ACC112 (cell line): ENCODE measurements around the gene GPR50.

ENCODE experiments used
- H2AFZ ChIP-seq: fragments of 200-600 bp; sonication (generic); one replicate; pipeline ENCODE4 v1.6.0; 2017; ENCODE audit warnings: antibody characterized with exemption, low read length; ENCODE audit not compliant: unreplicated experiment
- H3K27ac ChIP-seq: fragments of 200-600 bp; sonication (generic); 2 replicates; pipeline ENCODE4 v1.5.1; 2014; ENCODE audit warnings: low read depth, mild to moderate bottlenecking, antibody characterized with exemption, low read length, moderate library complexity
- H3K27me3 ChIP-seq: fragments of 200-600 bp; sonication (generic); 2 replicates; pipeline ENCODE4 v1.6.1; 2014; ENCODE audit warnings: mild to moderate bottlenecking, antibody characterized with exemption, low read length, moderate library complexity, mixed read lengths; ENCODE audit not compliant: insufficient read depth
- H3K36me3 ChIP-seq: fragments of 200-600 bp; sonication (generic); 2 replicates; pipeline ENCODE4 v1.6.1; 2016; ENCODE audit warnings: mild to moderate bottlenecking, antibody characterized with exemption, low read length, moderate library complexity, mixed read lengths; ENCODE audit not compliant: insufficient read depth
- H3K4me1 ChIP-seq: fragments of 200-600 bp; sonication (generic); one replicate; pipeline ENCODE4 v1.6.1; 2016; ENCODE audit warnings: low read length, mixed read lengths; ENCODE audit not compliant: insufficient read depth, unreplicated experiment, control insufficient read depth
- H3K4me3 ChIP-seq: fragments of 200-600 bp; sonication (generic); 2 replicates; pipeline ENCODE4 v1.5.1; 2014; ENCODE audit warnings: mild to moderate bottlenecking, low read depth, low read length
- H3K79me2 ChIP-seq: fragments of 200-600 bp; sonication (generic); one replicate; pipeline ENCODE4 v1.6.0; 2016; ENCODE audit warnings: low read length; ENCODE audit not compliant: control insufficient read depth, unreplicated experiment, insufficient read depth

Gene GPR50

DNA sequence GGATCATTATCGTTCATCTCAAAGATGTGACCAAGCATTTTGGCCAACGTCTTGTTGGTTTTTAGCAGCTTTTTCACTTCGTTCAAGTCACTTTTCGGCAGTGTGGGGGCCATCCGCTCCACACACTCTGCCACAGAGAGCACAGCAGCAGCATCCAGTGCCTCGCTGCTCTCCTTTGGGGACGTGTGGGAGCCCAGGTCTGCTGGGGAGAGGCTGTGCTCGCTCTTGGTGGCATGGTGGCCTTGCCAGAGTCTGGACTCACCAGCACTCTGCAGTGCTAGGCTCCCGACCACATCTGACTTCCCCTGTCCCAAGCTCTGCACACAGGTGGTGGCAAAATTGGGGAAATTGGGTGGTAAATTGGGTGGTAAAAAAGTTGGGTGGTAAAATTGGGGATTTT lies 50.6 kb downstream of the GPR50 start:
- peaks cover 3% of the 10 kb centered on the region; the same call in 1 of the 2 replicates for H3K27me3 ChIP-seq
- H3K79me2 ChIP-seq = no peaks in the 10 kb centered on the region
- no peak overlapping the region for H3K27ac ChIP-seq
- no peaks in the 10 kb centered on the region for H3K36me3 ChIP-seq
- no peaks in the 10 kb centered on the region for H3K4me1 ChIP-seq
- no peak overlapping the region for H3K4me3 ChIP-seq
- H2AFZ ChIP-seq = no peak overlapping the region

DNA sequence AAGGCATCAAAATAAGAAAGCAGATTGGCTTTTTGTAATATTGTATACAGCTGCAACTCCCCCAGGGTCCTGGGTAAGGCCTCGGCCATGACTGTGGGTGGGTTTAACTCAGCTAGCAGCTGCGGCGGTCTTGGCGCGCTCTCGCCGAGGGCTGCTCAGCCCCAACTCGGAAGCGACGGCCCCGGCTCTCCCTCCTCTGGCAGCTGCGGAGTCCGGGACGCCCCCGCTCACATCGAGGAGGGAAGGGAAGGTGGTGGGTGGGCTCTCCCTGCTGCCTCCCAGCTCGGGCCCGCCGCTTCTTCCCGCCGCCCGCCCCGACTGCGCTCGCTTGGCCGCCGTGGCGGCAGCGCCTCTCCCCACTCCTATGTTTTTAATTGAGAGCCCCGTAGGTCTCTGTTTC lies 51.2 kb downstream of the GPR50 start:
- Histone ChIP-seq H3K4me1 (no peaks in the 10 kb centered on the region), H3K79me2 (no peaks in the 10 kb centered on the region), H3K4me3 (no peak overlapping the region), H3K27ac (no peak overlapping the region), H3K36me3 (no peaks in the 10 kb centered on the region), H3K27me3 (peaks cover 3% of the 10 kb centered on the region; the same call in 1 of the 2 replicates), H2AFZ (no peak overlapping the region)

DNA sequence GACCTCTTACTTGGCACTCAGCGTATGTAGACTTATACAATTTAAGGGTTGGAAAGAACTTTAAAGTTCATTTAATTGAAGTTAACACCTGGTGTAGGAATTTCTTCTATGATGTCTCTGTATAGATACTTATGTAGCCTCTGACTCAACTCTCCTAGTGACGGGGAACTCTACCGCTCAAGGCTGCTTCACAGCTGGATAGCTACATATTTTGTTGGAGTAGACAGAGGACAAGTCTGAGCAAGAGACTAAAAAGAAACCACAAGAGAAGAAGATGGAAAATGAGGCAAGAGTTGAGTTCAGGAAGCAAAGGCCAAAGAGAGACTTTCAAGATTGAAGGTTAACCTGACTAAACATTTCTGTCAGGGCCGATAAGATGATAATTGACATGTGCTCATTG lies 52.6 kb downstream of the GPR50 start:
- Histone ChIP-seq H3K79me2 (no peaks in the 10 kb centered on the region), H2AFZ (no peak overlapping the region), H3K27ac (no peak overlapping the region), H3K4me3 (no peak overlapping the region), H3K27me3 (peaks cover 3% of the 10 kb centered on the region; the same call in 1 of the 2 replicates), H3K4me1 (no peaks in the 10 kb centered on the region), H3K36me3 (no peaks in the 10 kb centered on the region)
